ENCODE data around the gene ARVCF. TPM values are rescaled to one million over a fixed set of nuclear protein-coding genes. Genes with fewer than 3 reads are reported as not detected.

The ARVCF gene
- total and polyA plus RNA-seq, 9 of the 15 experiments (the other 6 are each of a cell fraction or from before 2014, with no cell fraction given) = 0.03 to 97.4 (median 15.6) TPM

DNA sequence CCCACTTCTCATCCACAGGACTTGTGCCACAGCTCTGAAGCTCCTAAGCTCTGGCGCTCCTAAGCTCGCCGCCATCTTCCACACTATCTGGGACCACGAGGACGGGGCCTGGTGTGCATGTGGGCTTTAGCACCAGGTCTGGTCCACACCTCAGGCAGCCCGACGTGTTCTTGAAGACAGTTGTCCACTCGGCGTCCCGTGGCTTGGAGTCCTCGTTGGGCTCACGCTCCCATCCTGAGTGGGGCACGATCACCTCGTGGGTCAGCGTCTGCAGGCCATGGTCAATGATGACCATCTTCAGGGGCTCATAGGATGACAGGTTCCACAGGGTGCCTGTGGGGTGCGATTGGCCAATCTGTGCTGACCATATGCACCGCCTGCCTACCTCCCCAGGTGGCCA is 37.9 kb downstream of the ARVCF start (continued):
- TF ChIP-seq, protein P1, sequence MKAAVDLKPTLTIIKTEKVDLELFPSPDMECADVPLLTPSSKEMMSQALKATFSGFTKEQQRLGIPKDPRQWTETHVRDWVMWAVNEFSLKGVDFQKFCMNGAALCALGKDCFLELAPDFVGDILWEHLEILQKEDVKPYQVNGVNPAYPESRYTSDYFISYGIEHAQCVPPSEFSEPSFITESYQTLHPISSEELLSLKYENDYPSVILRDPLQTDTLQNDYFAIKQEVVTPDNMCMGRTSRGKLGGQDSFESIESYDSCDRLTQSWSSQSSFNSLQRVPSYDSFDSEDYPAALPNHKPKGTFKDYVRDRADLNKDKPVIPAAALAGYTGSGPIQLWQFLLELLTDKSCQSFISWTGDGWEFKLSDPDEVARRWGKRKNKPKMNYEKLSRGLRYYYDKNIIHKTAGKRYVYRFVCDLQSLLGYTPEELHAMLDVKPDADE (conservative IDR thresholded peaks at IDR 0.05; ENCODE audit: control insufficient read depth, low read depth, low read length) = 0 out of 2 replicates have a peak, but pooled peaks have one; percentile 33
- no peak for TF ChIP-seq CTBP1 (IDR thresholded peaks at IDR 0.05; ENCODE audit: borderline replicate concordance)
- TF ChIP-seq SMC3 (conservative IDR thresholded peaks at IDR 0.05; ENCODE audit: insufficient read depth, low read depth, low read length) = 0 out of 2 replicates have a peak, but pooled peaks have one; percentile 5
- peak; percentile 25 for TF ChIP-seq KAT2B (IDR thresholded peaks at IDR 0.05; ENCODE audit: low read depth, low read length)
- no peak for TF ChIP-seq POU5F1 (IDR thresholded peaks at IDR 0.05; ENCODE audit: borderline replicate concordance, low read depth, low read length, partially characterized antibody)
- no peak for TF ChIP-seq HDGF (IDR thresholded peaks at IDR 0.05)
- TF ChIP-seq, protein P2, sequence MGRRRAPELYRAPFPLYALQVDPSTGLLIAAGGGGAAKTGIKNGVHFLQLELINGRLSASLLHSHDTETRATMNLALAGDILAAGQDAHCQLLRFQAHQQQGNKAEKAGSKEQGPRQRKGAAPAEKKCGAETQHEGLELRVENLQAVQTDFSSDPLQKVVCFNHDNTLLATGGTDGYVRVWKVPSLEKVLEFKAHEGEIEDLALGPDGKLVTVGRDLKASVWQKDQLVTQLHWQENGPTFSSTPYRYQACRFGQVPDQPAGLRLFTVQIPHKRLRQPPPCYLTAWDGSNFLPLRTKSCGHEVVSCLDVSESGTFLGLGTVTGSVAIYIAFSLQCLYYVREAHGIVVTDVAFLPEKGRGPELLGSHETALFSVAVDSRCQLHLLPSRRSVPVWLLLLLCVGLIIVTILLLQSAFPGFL (CRISPR knock-in tag; IDR thresholded peaks at IDR 0.05) = no peak
- TF ChIP-seq, protein P3, sequence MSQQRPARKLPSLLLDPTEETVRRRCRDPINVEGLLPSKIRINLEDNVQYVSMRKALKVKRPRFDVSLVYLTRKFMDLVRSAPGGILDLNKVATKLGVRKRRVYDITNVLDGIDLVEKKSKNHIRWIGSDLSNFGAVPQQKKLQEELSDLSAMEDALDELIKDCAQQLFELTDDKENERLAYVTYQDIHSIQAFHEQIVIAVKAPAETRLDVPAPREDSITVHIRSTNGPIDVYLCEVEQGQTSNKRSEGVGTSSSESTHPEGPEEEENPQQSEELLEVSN (IDR thresholded peaks at IDR 0.05; ENCODE audit: borderline replicate concordance in 1 of 2, extremely low read depth in 1 of 2, insufficient read depth in 1 of 2, insufficient read length in 1 of 2, low read depth in 1 of 2, low read length in 1 of 2, poor library complexity in 1 of 2, severe bottlenecking in 1 of 2) = peak in 1 of 2 experiments; percentile 36
- TF ChIP-seq SNIP1 (IDR thresholded peaks at IDR 0.05; ENCODE audit: low read depth) = no peak
- TF ChIP-seq ZBTB7A (IDR thresholded peaks at IDR 0.05; ENCODE audit: borderline replicate concordance, control insufficient read depth, low read depth, low read length) = no peak

Data from K562 (cell line).